HG03442 (cell line): ENCODE data around the gene PLSCR3.

Experiments
- ATAC-seq: cut with Tn5 transposase; IDR thresholded peaks from one replicate; pipeline ENCODE4 v1.9.1; 2021; ENCODE audit warnings: mild to moderate bottlenecking, moderate library complexity; ENCODE audit not compliant: unreplicated experiment

PLSCR3 gene

GRCh38 chr17:7351665-7352502 lies 42.4 kb downstream of the PLSCR3 start, which contains the start of gene KCTD11:
Gene KCTD11 (plus strand): TSS chr17:7352162.
- peak; percentile 52 for ATAC-seq

GRCh38 chr17:7348478-7349242 lies 45.7 kb downstream of the PLSCR3 start:
- ATAC-seq = no peak

- no peak for ATAC-seq
Observed at GRCh38 chr17:7347630-7348477, 46.5 kb downstream of the PLSCR3 start.

- no peak for ATAC-seq
Observed at GRCh38 chr17:7346761-7347614, 47.3 kb downstream of the PLSCR3 start.

GRCh38 chr17:7343250-7343649 lies 51.1 kb downstream of the PLSCR3 start:
- ATAC-seq = no peak

- ATAC-seq = no peak
Observed at GRCh38 chr17:7341842-7342241, 52.5 kb downstream of the PLSCR3 start.

GRCh38 chr17:7340179-7340578 lies 54.1 kb downstream of the PLSCR3 start:
- ATAC-seq = no peak
